ENCODE measurements around the gene AIRE.

DNA sequence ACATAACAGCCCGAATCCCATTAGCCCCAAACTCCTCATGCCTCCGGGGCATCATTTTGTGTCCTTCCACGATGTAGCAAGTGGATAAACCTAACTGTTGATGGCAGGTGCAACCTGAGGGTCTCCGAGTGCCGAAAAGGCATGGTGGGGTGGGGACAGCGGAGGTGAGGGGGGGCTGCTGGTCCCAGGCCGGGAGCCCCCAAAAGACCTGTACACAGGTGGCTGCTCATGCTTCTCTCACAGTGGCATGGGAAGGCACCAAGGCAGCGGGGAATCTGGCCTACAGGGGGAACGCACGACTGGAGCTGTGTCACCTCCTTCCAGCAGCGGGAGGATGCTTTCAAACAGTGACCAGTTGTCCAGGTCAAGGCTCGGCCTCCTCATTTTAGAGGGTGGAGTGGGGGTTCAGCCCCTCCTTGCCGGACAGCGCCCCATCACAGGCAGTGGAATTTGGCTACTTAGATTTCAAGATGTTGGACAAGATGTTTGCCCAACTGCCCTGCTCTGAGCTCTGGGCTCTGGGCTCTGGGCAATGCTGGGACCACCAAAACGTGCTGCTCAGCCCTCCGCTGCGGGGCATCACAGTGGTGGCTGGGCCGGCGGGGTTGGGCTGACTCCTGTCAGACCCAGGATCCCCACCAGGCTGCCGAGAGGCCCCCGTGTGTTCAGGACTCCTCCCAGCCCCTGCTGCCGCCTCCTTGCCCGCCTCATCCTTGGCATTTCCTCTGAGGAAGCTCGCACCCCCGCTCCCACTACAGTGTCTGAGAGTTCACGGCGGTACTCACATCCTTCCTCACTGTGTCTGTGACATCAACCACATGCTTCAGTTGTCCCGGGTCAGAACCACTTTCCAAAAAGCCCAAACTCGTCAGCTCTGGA lies 31.6 kb upstream of the AIRE start:
- TF ChIP-seq, protein P1, sequence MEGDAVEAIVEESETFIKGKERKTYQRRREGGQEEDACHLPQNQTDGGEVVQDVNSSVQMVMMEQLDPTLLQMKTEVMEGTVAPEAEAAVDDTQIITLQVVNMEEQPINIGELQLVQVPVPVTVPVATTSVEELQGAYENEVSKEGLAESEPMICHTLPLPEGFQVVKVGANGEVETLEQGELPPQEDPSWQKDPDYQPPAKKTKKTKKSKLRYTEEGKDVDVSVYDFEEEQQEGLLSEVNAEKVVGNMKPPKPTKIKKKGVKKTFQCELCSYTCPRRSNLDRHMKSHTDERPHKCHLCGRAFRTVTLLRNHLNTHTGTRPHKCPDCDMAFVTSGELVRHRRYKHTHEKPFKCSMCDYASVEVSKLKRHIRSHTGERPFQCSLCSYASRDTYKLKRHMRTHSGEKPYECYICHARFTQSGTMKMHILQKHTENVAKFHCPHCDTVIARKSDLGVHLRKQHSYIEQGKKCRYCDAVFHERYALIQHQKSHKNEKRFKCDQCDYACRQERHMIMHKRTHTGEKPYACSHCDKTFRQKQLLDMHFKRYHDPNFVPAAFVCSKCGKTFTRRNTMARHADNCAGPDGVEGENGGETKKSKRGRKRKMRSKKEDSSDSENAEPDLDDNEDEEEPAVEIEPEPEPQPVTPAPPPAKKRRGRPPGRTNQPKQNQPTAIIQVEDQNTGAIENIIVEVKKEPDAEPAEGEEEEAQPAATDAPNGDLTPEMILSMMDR (IDR thresholded peaks at IDR 0.05 in 4 of 5, conservative IDR thresholded peaks at IDR 0.05 in 1 of 5), result no peak
- TF ChIP-seq POLR2A (IDR thresholded peaks at IDR 0.05), result no peak

Data from gastrocnemius medialis (tissue), 4 donors.